A673 (cell line): ENCODE results near the gene ATP1A1.

Experiments
- CTCF ChIP-seq: fragments of 300-800, 200-600 bp; sonication (generic); conservative IDR thresholded peaks from 2 replicates; pipeline ENCODE4 v1.5.1; 2017; ENCODE audit warnings: low read depth, mild to moderate bottlenecking, antibody characterized with exemption, low read length, moderate library complexity, mixed read lengths
- EZH2 ChIP-seq: fragments of 200-600 bp; sonication (generic); IDR thresholded peaks from 2 replicates; pipeline ENCODE4 v1.6.1; 2017; ENCODE audit warnings: borderline replicate concordance, low read depth, mild to moderate bottlenecking, mixed read lengths, antibody characterized with exemption, low read length; ENCODE audit not compliant: poor library complexity, severe bottlenecking

GRCh38 chr1:116373431-116374352 is 648 bp downstream of the ATP1A1 start:
- TF ChIP-seq CTCF: no peak
- no peak for TF ChIP-seq EZH2
